IMR-90 (cell line): ENCODE data around the gene NTSR2. TPM values are rescaled to one million over a fixed set of nuclear protein-coding genes. Genes with fewer than 3 reads are reported as not detected.
A peak's percentile ranks its signal among the peaks of the same experiment; 100 is the strongest.

ENCODE experiments used
- ATAC-seq: fragments of 200-7000 bp; cut with Tn5 transposase; 2 replicates; pipeline ENCODE4 v1.9.1; 2020; ENCODE audit warnings: low read depth, mild to moderate bottlenecking, moderate library complexity
- BruUV-seq: library from RNA; stranded (reverse); fragments of 400-500 nt; replicated peaks from 2 replicates; lab custom pipeline; 2021; lab: Mats Ljungman, UMichigan
- CTCF ChIA-PET: fragments of 300-600 bp; formaldehyde crosslinking; extraction: SDS; loops from one replicate; lab custom pipeline; 2021; ENCODE audit warnings: antibody characterized with exemption; lab: Yijun Ruan, JAX
- POLR2A ChIA-PET: fragments of 300-600 bp; sonication (Branson Sonifier 250); formaldehyde crosslinking; loops from one replicate; lab custom pipeline; 2022; ENCODE audit warnings: antibody characterized with exemption; ENCODE audit not compliant: unreplicated experiment; lab: Charles Lee
- DNase-seq: peaks from one replicate; pipeline ENCODE4 v3.0.0; 2013
- H2AFZ ChIP-seq: replicated peaks from 2 replicates; pipeline ENCODE3; 2013; ENCODE audit warnings: low read length, mild to moderate bottlenecking; ENCODE audit not compliant: poor library complexity
- H2AK5ac ChIP-seq: 2 replicates; pipeline ENCODE4 v1.6.1; 2013; ENCODE audit warnings: low read depth, low read length, inconsistent platforms
- H2AK9ac ChIP-seq: replicated peaks from 2 replicates; pipeline ENCODE3; 2013; ENCODE audit warnings: mild to moderate bottlenecking, low read depth, low read length, moderate library complexity; ENCODE audit not compliant: poor library complexity
- H2BK120ac ChIP-seq: 2 replicates; pipeline ENCODE4 v1.6.1; 2013; ENCODE audit warnings: low read depth, low read length, inconsistent platforms
- H2BK15ac ChIP-seq: 3 replicates; pipeline ENCODE4 v1.6.1; 2013; ENCODE audit warnings: low read depth, low read length, inconsistent platforms
- H2BK20ac ChIP-seq: 2 replicates; pipeline ENCODE4 v1.6.1; 2013; ENCODE audit warnings: low read depth, mild to moderate bottlenecking, inconsistent platforms, low read length, moderate library complexity
- H2BK5ac ChIP-seq: 2 replicates; pipeline ENCODE4 v1.6.1; 2013; ENCODE audit warnings: mild to moderate bottlenecking, low read depth, low read length, inconsistent platforms; ENCODE audit not compliant: poor library complexity, severe bottlenecking
- H3K14ac ChIP-seq: replicated peaks from 2 replicates; pipeline ENCODE4 v1.6.1; 2013; ENCODE audit warnings: low read depth, low read length, inconsistent platforms
- H3K18ac ChIP-seq: 2 replicates; pipeline ENCODE4 v1.6.1; 2013; ENCODE audit warnings: low read depth, low read length, control low read depth
- H3K23ac ChIP-seq: 2 replicates; pipeline ENCODE4 v1.6.1; 2013; ENCODE audit warnings: low read depth, low read length, inconsistent platforms
- H3K27ac ChIP-seq: 2 replicates; pipeline ENCODE4 v1.5.1; 2013; ENCODE audit warnings: mild to moderate bottlenecking, control low read depth, low read length; ENCODE audit not compliant: insufficient read depth
- H3K27me3 ChIP-seq: 2 replicates; pipeline ENCODE4 v1.6.1; 2013; ENCODE audit warnings: low read length; ENCODE audit not compliant: control insufficient read depth, insufficient read depth
- H3K36me3 ChIP-seq: 2 replicates; pipeline ENCODE4 v1.6.1; 2013; ENCODE audit warnings: low read length, mixed read lengths; ENCODE audit not compliant: control insufficient read depth, insufficient read depth
- H3K4ac ChIP-seq: 2 replicates; pipeline ENCODE4 v1.6.1; 2013; ENCODE audit warnings: low read depth, low read length, inconsistent platforms
- H3K4me1 ChIP-seq: 2 replicates; pipeline ENCODE4 v1.6.1; 2013; ENCODE audit warnings: low read length, mixed read lengths; ENCODE audit not compliant: control insufficient read depth, insufficient read depth
- H3K4me2 ChIP-seq: 2 replicates; pipeline ENCODE4 v1.6.1; 2013; ENCODE audit warnings: low read depth, mild to moderate bottlenecking, control low read depth, low read length, moderate library complexity
- H3K4me3 ChIP-seq: 2 replicates; pipeline ENCODE4 v1.5.1; 2013; ENCODE audit warnings: low read depth, mild to moderate bottlenecking, control low read depth, low read length, moderate library complexity; ENCODE audit not compliant: insufficient read depth
- H3K56ac ChIP-seq: 2 replicates; pipeline ENCODE4 v1.6.1; 2013; ENCODE audit warnings: low read length, inconsistent platforms; ENCODE audit not compliant: insufficient read depth; ENCODE audit errors: extremely low read depth
- H3K79me1 ChIP-seq, 2 experiments: 2 replicates each; pipeline ENCODE4 v1.6.1; 2013; ENCODE audit warnings: low read length in 2 of 2, inconsistent platforms in 1 of 2, low read depth in 1 of 2
- H3K9ac ChIP-seq: 2 replicates; pipeline ENCODE4 v1.6.1; 2013; ENCODE audit warnings: low read depth, low read length, control low read depth
- H3K9me1 ChIP-seq: 2 replicates; pipeline ENCODE4 v1.6.1; 2013; ENCODE audit warnings: low read length, inconsistent platforms; ENCODE audit not compliant: insufficient read depth
- H3K9me3 ChIP-seq: 2 replicates; pipeline ENCODE4 v1.6.1; 2013; ENCODE audit warnings: low read length; ENCODE audit not compliant: control insufficient read depth, insufficient read depth
- H4K20me1 ChIP-seq: 2 replicates; pipeline ENCODE4 v1.6.1; 2013; ENCODE audit warnings: low read length, inconsistent platforms; ENCODE audit not compliant: insufficient read depth
- H4K5ac ChIP-seq: 2 replicates; pipeline ENCODE4 v1.6.1; 2013; ENCODE audit warnings: mild to moderate bottlenecking, low read depth, low read length, control low read depth
- H4K8ac ChIP-seq, 2 experiments: 2 replicates each; pipeline ENCODE4 v1.6.1; 2013; ENCODE audit warnings: low read depth in 2 of 2, low read length in 2 of 2, control low read depth in 1 of 2, inconsistent platforms in 1 of 2
- H4K91ac ChIP-seq: 2 replicates; pipeline ENCODE4 v1.6.1; 2013; ENCODE audit warnings: low read depth, low read length, inconsistent platforms; ENCODE audit not compliant: insufficient read depth
- MXI1 ChIP-seq: IDR thresholded peaks from 2 replicates; pipeline ENCODE4 v1.6.1; 2012; ENCODE audit warnings: low read depth, mild to moderate bottlenecking, low read length, moderate library complexity, borderline replicate concordance
- WGBS, 2 experiments: methylation state at CpG; one replicate each; pipeline versions ENCODE4 v1.1.5 to v1.1.7; 2013; ENCODE audit warnings: missing lambda C conversion rate in 2 of 2; ENCODE audit not compliant: insufficient read length in 1 of 2; ENCODE audit errors: extremely low coverage in 2 of 2; 5-methylcytosine and 5-hydroxymethylcytosine counted together
- dilution Hi-C: fragments of 300-500 bp; cut with HindIII; formaldehyde crosslinking; loops from one replicate; pipeline ENCODE4 v1.14.3; 2018; ENCODE audit warnings: low sequenced_read_pairs; ENCODE audit not compliant: unreplicated experiment
- in situ Hi-C: fragments of 300-500 bp; cut with MboI; formaldehyde crosslinking; loops from 3 replicates; pipeline ENCODE4 v1.14.3; 2019; ENCODE audit warnings: low sequenced_read_pairs, inconsistent platforms, mixed read lengths
- intact Hi-C: fragments of 100-400 bp; cut with micrococcal nuclease; formaldehyde crosslinking; loops from 2 replicates; pipeline ENCODE4 v1.10.0; 2022
- polyA plus RNA-seq, 3 experiments: library from polyadenylated mRNA; depleted of rRNA; stranded (reverse); fragments of >200 nt; gene quantifications; 2 replicates each; pipeline ENCODE4 v1.2.3, GENCODE V29; 2012; ENCODE audit warnings: low replicate concordance in 1 of 3
- total RNA-seq: library from RNA; depleted of rRNA; stranded (reverse); fragments of >200 nt; gene quantifications from 2 replicates; pipeline ENCODE4 v1.2.3, GENCODE V29; 2012
- TF ChIP-seq, protein P1 (sequence below): conservative IDR thresholded peaks from 2 replicates; pipeline ENCODE4 v1.5.1; 2012; ENCODE audit warnings: mild to moderate bottlenecking, low read depth, low read length, improper control_type of control experiment

NTSR2 gene
- total and polyA plus RNA-seq, 2 of the 4 experiments (the other 2 are of a cell fraction) = not detected

DNA sequence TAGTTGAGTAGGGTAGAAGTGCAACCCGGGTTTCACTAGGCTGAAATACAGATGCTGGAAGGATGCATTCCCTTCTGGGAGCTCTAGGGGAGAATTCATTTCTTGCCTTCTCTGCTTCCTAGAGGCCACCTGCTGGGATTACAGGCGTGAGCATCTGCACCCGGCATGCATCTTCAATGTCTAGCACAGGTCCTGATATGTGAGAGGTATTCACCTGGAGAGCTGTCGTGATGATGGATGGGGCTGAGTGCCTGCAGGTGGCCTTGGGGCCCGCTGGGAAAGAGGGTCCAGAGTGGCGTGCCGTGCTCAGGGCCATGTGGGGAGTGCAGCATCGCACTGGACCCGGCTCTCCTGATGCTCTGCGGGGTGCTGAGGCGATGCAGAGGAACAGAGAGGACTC lies 6.6 kb upstream of the NTSR2 start:
- Histone ChIP-seq H3K23ac (no peak overlapping the region), H4K20me1 (no peaks in the 10 kb centered on the region; the same call in 1 of the 2 replicates), H3K27ac (no peak overlapping the region), H3K18ac (no peak overlapping the region), H2BK120ac (no peak overlapping the region), H2AK5ac (no peak overlapping the region), H3K4me3 (no peak overlapping the region), H3K27me3 (peaks cover 43% of the 10 kb centered on the region), H2BK15ac (no peak overlapping the region), H2AK9ac (no peak overlapping the region), H2BK5ac (no peak overlapping the region), H2BK20ac (no peak overlapping the region), H3K56ac (no peak overlapping the region), H3K4me2 (no peak overlapping the region), H3K36me3 (no peaks in the 10 kb centered on the region), H3K4ac (no peak overlapping the region), H3K79me1 (no peaks in the 10 kb centered on the region), H2AFZ (no peak overlapping the region), H3K14ac (no peak overlapping the region), H3K9ac (no peak overlapping the region), H3K4me1 (peaks cover 8% of the 10 kb centered on the region; the same call in 1 of the 2 replicates), H3K9me3 (peaks cover 2% of the 10 kb centered on the region; the same call in 1 of the 2 replicates), H4K91ac (no peak overlapping the region), H4K8ac (no peak overlapping the region), H3K9me1 (no peaks in the 10 kb centered on the region; the same call in 1 of the 2 replicates), H4K5ac (no peak overlapping the region)
- in situ Hi-C loops = no loop called here
- CTCF ChIA-PET = no interaction called here
- DNase-seq (no peak), ATAC-seq (no peak)
- WGBS, 2 experiments = 52% methylated on average over 2 of the region's 11 CpGs; no CpG with 5 or more reads in 1 of the 2 experiments
- BruUV-seq = no TSS peak
- dilution Hi-C loops = no loop called here
- no peak for TF ChIP-seq MXI1
- TF ChIP-seq, protein P1, sequence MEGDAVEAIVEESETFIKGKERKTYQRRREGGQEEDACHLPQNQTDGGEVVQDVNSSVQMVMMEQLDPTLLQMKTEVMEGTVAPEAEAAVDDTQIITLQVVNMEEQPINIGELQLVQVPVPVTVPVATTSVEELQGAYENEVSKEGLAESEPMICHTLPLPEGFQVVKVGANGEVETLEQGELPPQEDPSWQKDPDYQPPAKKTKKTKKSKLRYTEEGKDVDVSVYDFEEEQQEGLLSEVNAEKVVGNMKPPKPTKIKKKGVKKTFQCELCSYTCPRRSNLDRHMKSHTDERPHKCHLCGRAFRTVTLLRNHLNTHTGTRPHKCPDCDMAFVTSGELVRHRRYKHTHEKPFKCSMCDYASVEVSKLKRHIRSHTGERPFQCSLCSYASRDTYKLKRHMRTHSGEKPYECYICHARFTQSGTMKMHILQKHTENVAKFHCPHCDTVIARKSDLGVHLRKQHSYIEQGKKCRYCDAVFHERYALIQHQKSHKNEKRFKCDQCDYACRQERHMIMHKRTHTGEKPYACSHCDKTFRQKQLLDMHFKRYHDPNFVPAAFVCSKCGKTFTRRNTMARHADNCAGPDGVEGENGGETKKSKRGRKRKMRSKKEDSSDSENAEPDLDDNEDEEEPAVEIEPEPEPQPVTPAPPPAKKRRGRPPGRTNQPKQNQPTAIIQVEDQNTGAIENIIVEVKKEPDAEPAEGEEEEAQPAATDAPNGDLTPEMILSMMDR = 0 out of 2 replicates have a peak, but pooled peaks have one; percentile 6
- intact Hi-C loops = no loop called here
- POLR2A ChIA-PET = no interaction called here
